H7 (cell line): ENCODE data around the gene BICD1. TPM values are rescaled to one million over a fixed set of nuclear protein-coding genes. Genes with fewer than 3 reads are reported as not detected.

Experiments
- DNase-seq: peaks from one replicate; pipeline ENCODE4 v3.0.0; 2012
- H3K27me3 ChIP-seq: 2 replicates; pipeline ENCODE4 v1.6.0; 2011; ENCODE audit warnings: mild to moderate bottlenecking, low read length; ENCODE audit not compliant: control insufficient read depth, insufficient read depth
- H3K36me3 ChIP-seq: replicated peaks from 2 replicates; pipeline ENCODE4 v1.5.1; 2011; ENCODE audit warnings: low read length; ENCODE audit not compliant: control insufficient read depth, insufficient read depth
- H3K4me3 ChIP-seq: 2 replicates; pipeline ENCODE4 v1.5.1; 2011; ENCODE audit warnings: low read depth, mild to moderate bottlenecking, control low read depth, low read length, moderate library complexity; ENCODE audit not compliant: insufficient read depth
- total RNA-seq: library from RNA; depleted of rRNA; stranded (reverse); fragments of >200 nt; shearing (Covaris generic); gene quantifications from 2 replicates; pipeline ENCODE4 v1.2.3, GENCODE V29; 2014; rRNA removed

The BICD1 gene
- total RNA-seq, result 13.1 and 19.9 TPM in 2 replicates

GRCh38 chr12:32106517-32107358 is at the start of gene BICD1:
Gene BICD1 (plus strand): TSS chr12:32106847. CDS start chr12:32107332, 485 bp downstream.
- Histone ChIP-seq H3K27me3 (no peaks in the 10 kb centered on the region), H3K4me3 (peak within 1 kb of the TSS; percentile 97), H3K36me3 (no peaks in the 10 kb centered on the region)
- DNase-seq, result peak; percentile 93

DNA sequence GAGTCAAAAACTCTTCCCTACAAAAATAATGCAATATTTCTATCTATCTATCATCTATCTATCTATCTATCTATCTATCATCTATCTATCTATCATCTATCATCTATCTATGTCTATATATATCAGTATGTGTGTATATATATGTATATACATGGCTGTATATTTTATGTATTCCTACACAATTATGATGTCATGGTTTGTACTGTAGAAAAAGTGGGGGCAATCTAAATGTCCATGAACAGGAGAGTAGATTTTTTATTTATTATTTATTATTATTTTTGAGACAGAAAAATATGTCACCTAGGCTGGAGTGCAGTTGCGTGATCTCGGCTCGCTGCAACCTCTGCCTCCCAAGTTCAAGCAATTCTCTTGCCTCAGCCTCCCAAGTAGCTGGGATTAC is 45.6 kb upstream of the BICD1 start:
- H3K27me3 ChIP-seq, result no peaks in the 10 kb centered on the region
- no peak for DNase-seq
- no peaks in the 10 kb centered on the region for H3K36me3 ChIP-seq
- no peak overlapping the region for H3K4me3 ChIP-seq

- Histone ChIP-seq H3K36me3 (no peaks in the 10 kb centered on the region), H3K27me3 (no peaks in the 10 kb centered on the region), H3K4me3 (no peak overlapping the region)
- no peak for DNase-seq
Measured at GRCh38 chr12:32062881-32063280, 43.8 kb upstream of the BICD1 start.

DNA sequence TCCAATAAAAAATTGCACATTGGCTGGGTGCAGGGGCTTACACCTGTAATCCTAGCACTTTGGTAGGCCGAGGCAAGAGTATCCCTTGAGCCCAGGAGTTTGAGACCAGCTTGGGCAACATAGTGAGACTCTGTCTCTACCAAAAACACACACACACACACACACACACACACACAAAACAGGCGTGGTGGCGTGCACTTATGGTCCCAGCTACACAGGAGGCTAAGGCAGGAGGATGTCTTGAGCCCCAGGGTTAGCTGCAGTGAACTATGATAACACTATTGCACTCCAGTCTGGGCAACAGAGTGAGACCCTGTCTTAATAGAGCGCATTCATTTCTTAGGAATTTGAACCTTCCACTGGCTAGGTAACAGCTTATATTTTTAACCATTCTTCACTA is 42.9 kb upstream of the BICD1 start:
- DNase-seq, result no peak
- Histone ChIP-seq H3K27me3 (no peaks in the 10 kb centered on the region), H3K36me3 (no peaks in the 10 kb centered on the region), H3K4me3 (no peak overlapping the region)

DNA sequence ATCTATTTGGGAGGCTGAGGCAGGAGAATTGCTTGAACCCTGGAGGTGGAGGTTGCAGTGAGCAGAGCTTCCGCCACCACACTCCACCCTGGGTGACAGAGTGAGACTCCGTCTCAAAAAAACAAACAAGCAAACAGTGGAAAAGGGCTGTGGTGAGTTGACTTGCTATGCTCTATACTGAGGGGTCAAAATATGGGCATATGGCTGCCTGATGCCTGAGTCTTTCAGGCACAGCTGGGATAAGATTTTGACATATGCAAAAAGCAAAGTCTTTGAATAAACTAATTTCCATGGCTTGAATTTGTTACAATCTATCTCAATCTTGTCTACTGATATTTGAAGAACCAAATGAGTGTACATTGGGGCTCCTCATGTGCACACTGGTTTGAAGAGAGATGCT is 40.4 kb upstream of the BICD1 start:
- no peaks in the 10 kb centered on the region for H3K36me3 ChIP-seq
- H3K27me3 ChIP-seq, result no peaks in the 10 kb centered on the region
- no peak overlapping the region for H3K4me3 ChIP-seq
- DNase-seq, result no peak

DNA sequence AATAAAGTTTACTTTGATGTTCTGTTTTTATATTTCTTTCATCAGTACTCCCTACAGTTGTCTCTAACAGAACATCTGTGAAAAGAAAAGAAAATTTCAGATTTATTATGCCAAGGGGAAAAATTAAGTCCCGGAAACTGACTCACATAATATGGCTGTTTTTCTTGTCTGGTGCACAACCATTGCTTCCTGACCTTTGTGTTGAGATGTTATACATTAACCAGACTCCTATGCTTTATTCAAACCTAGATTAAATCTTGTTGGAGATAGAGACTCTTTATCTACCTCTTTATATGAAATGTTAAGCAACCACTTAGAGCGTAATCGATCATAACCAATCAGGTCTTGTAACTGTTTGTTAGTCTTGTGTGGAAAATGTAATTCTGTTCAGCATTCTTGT is 37.6 kb upstream of the BICD1 start:
- no peak for DNase-seq
- Histone ChIP-seq H3K36me3 (no peaks in the 10 kb centered on the region), H3K27me3 (no peaks in the 10 kb centered on the region), H3K4me3 (no peak overlapping the region)

- DNase-seq, result no peak
- Histone ChIP-seq H3K27me3 (no peaks in the 10 kb centered on the region), H3K4me3 (no peak overlapping the region), H3K36me3 (no peaks in the 10 kb centered on the region)
Measured at GRCh38 chr12:32069731-32070130, 36.9 kb upstream of the BICD1 start.

DNA sequence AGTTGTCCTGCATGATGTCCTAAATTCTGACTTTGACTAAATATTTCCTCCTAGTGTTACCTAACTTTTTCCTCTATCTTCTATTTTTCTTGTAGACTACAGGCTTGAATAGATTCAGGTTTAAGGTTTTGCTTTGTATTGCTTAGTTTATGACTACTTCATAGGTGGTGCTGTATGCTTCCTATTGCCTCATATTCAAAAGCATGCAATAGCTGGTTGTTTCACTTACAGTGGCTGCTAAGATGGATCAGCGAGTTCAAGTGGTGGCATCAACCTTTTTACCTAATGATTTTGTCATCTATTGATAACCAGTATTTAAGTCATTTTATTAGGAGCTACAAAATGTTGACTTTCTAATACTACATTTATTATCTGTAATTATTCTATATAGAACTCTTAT is 36.3 kb upstream of the BICD1 start:
- H3K36me3 ChIP-seq, result no peaks in the 10 kb centered on the region
- DNase-seq, result no peak
- H3K27me3 ChIP-seq, result no peaks in the 10 kb centered on the region
- H3K4me3 ChIP-seq, result no peak overlapping the region

DNA sequence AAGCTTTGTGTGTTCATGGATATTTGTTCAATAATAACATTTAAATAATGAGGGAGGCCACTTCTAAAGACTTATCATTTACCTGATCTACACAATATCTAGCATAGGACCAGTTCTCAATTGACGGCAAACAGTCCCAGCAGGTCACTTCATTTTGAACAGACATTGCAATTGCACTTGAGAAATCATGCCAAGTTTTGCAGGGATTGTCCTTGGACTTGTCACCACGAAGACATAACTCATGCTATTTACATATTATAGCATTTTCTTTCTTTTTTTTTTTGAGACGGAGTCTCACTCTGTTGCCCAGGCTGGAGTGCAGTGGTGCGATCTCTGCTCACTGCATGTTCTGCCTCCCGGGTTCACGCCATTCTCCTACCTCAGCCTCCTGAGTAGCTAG is 34.5 kb upstream of the BICD1 start:
- Histone ChIP-seq H3K27me3 (no peaks in the 10 kb centered on the region), H3K36me3 (no peaks in the 10 kb centered on the region), H3K4me3 (no peak overlapping the region)
- DNase-seq, result no peak

- no peak overlapping the region for H3K4me3 ChIP-seq
- H3K27me3 ChIP-seq, result no peaks in the 10 kb centered on the region
- no peaks in the 10 kb centered on the region for H3K36me3 ChIP-seq
- DNase-seq, result no peak
Measured at GRCh38 chr12:32074432-32074831, 32.2 kb upstream of the BICD1 start.

GRCh38 chr12:32076941-32077340 is 29.7 kb upstream of the BICD1 start:
- DNase-seq, result no peak

GRCh38 chr12:32080435-32080834 is 26.2 kb upstream of the BICD1 start:
- no peak for DNase-seq
- Histone ChIP-seq H3K4me3 (no peak overlapping the region), H3K27me3 (no peaks in the 10 kb centered on the region), H3K36me3 (no peaks in the 10 kb centered on the region)

More at GRCh38 chr12:32076941-32077340, 29.7 kb upstream of the BICD1 start:
- Histone ChIP-seq H3K36me3 (no peaks in the 10 kb centered on the region), H3K4me3 (no peak overlapping the region), H3K27me3 (no peaks in the 10 kb centered on the region)

DNA sequence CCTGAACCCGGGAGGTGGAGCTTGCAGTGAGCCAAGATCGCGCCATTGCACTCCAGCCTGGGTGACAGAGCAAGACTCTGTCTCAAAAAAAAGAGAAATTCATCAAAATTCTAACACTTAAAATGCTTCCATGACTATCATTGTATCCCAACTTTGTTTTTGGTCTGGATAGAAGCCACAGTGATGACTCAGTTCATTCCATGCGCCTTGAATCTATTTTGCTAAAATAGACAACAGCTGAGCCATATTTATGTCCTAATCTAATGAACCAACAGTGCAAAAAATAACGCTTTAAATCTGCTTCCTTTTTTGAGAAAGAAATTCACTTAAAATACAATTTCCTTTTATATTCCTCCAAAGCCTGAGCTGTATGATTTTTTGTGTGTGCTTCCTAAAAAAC is 23.2 kb upstream of the BICD1 start:
- Histone ChIP-seq H3K27me3 (no peaks in the 10 kb centered on the region), H3K4me3 (no peak overlapping the region), H3K36me3 (no peaks in the 10 kb centered on the region)
- DNase-seq, result no peak

- DNase-seq, result no peak
- Histone ChIP-seq H3K27me3 (no peaks in the 10 kb centered on the region), H3K4me3 (no peak overlapping the region), H3K36me3 (no peaks in the 10 kb centered on the region)
Measured at GRCh38 chr12:32084017-32084688, 22.5 kb upstream of the BICD1 start.

DNA sequence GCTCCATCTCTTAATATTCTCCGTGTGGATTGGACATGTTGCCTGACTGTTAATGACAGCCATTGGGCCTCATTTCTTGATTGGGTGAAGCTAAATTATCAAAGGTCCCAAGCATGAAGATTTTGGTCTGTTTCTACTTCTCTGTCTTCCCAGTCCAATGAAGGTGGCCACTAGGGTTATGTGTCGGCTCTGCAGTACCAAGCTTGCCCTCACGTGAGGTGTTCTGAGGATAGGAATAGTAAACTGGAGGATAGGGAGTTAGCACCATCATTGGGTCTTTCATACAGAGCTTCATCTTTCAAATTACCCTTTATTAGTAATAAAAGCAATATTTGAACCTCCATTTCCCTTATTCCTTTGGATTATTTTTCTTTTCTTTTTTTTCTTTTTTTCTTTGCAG is 21.9 kb upstream of the BICD1 start:
- Histone ChIP-seq H3K27me3 (no peaks in the 10 kb centered on the region), H3K4me3 (no peak overlapping the region), H3K36me3 (no peaks in the 10 kb centered on the region)
- no peak for DNase-seq
